Transverse colon (tissue), 4 donors: Measurements from ENCODE around the gene PCDHA1. TPM values are rescaled to one million over a fixed set of nuclear protein-coding genes. Genes with fewer than 3 reads are reported as not detected.
A peak's percentile ranks its signal among the peaks of the same experiment; 100 is the strongest.
"Not testable (repeated sequence)": the region's sequence is repeated elsewhere in the genome, so short reads cannot be mapped to it uniquely, and the experiment has no call there.

Experiments
- DNase-seq: peaks from one replicate; pipeline ENCODE4 v3.0.0-alpha.2; 2019
- H3K27ac ChIP-seq, 4 donors: fragments of 200-600 bp; sonication (generic); 2 replicates each; pipeline ENCODE4 v1.5.1; 2016 to 2018; ENCODE audit warnings: inconsistent platforms in 4 of 4
- H3K27me3 ChIP-seq: fragments of 200-600 bp; sonication (generic); 2 replicates; pipeline ENCODE4 v1.5.1; 2017; ENCODE audit warnings: inconsistent platforms
- H3K36me3 ChIP-seq, 4 donors: fragments of 200-600 bp; sonication (generic); 2 replicates each; pipeline ENCODE4 v1.5.1; 2017 to 2019; ENCODE audit warnings: inconsistent platforms in 4 of 4
- H3K4me1 ChIP-seq, 4 donors: fragments of 200-600 bp; sonication (generic); 2 replicates each; pipeline ENCODE4 v1.5.1; 2017 to 2020; ENCODE audit warnings: inconsistent platforms in 4 of 4
- H3K4me3 ChIP-seq, 4 donors: fragments of 200-600 bp; sonication (generic); 1 replicate in 1 of 4; 2 replicates in 3 of 4; pipeline versions ENCODE4 v1.5.1 to v1.6.1; 2017 to 2019; ENCODE audit warnings: inconsistent platforms in 4 of 4
- H3K9me3 ChIP-seq, 2 donors: fragments of 200-600 bp; sonication (generic); 2 replicates each; pipeline ENCODE4 v1.5.1; 2017 to 2019; ENCODE audit warnings: inconsistent platforms in 2 of 2
- EP300 ChIP-seq: sonication (generic); formaldehyde crosslinking; IDR thresholded peaks from one replicate; pipeline ENCODE4 v1.6.1; 2017; ENCODE audit warnings: antibody characterized with exemption, low read depth
- POLR2A ChIP-seq: fragments of 450-650 bp; IDR thresholded peaks from one replicate; pipeline ENCODE4 v1.6.1; 2016; ENCODE audit warnings: antibody characterized with exemption, mild to moderate bottlenecking, moderate library complexity
- POLR2AphosphoS5 ChIP-seq, 3 donors: sonication (generic); formaldehyde crosslinking; IDR thresholded peaks; one replicate each; pipeline ENCODE4 v1.6.1; 2016; ENCODE audit warnings: antibody characterized with exemption in 3 of 3
- WGBS, 2 donors: methylation state at CpG; one replicate each; pipeline ENCODE4 v1.1.5; 2018; ENCODE audit warnings: low coverage in 1 of 2; 5-methylcytosine and 5-hydroxymethylcytosine counted together
- in situ Hi-C, 4 donors: fragments of 200-750 bp; cut with MboI; loops; one replicate each; pipeline versions ENCODE4 v1.15.0 to v1.15.1; 2017; ENCODE audit warnings: low sequenced_read_pairs in 3 of 4, low pct_ligation_motif_present in 1 of 4, low pct_unique_long_range_greater_than_20kb in 1 of 4
- intact Hi-C: fragments of 100-400 bp; cut with DNase I; formaldehyde crosslinking; loops from one replicate; pipeline ENCODE4 v1.15.1; 2023; ENCODE audit warnings: low total_unique reads
- total RNA-seq, 4 donors: library from RNA; depleted of rRNA; stranded (reverse); fragments of >200 nt; gene quantifications; one replicate each; pipeline ENCODE4 v1.1.0, GENCODE V29; 2016
- TF ChIP-seq, protein P1 (sequence below), 5 experiments: fragments of 200-600 bp in 3 of 5; fragments of 450-650 bp in 2 of 5; sonication (generic) in 3 of 5; IDR thresholded peaks; 1 replicate in 2 of 5; 2 replicates in 3 of 5; pipeline ENCODE4 v1.5.1; 2016 to 2017; ENCODE audit warnings: antibody characterized with exemption in 5 of 5, inconsistent platforms in 3 of 5, mild to moderate bottlenecking in 2 of 5, moderate library complexity in 1 of 5

Gene PCDHA1
- total RNA-seq, 4 donors from 2014 or later: 0.14 TPM; not detected in 3

- H3K4me3 ChIP-seq: no peak overlapping the region
- in situ Hi-C loops: no loop called here
- 58 to 66% methylated on average over 4 to 18 of the region's 18 CpGs for WGBS, 2 donors
Measured at GRCh38 chr5:140828362-140828737, 42.4 kb downstream of the PCDHA1 start.

GRCh38 chr5:140829511-140830501, 43.9 kb downstream of the PCDHA1 start:
- in situ Hi-C loops, intact Hi-C loops, H3K36me3 ChIP-seq, H3K4me3 ChIP-seq, H3K4me1 ChIP-seq, H3K27ac ChIP-seq, DNase-seq: not testable (repeated sequence)
- WGBS, 2 donors: 63 to 78% methylated on average over 1 to 103 of the region's 106 CpGs
- H3K27me3 ChIP-seq: peaks cover 42% of the 10 kb centered on the region
- H3K9me3 ChIP-seq: peaks cover 12 to 46% of the 10 kb centered on the region in 2 donors

More at GRCh38 chr5:140828362-140828737, 42.4 kb downstream of the PCDHA1 start:
- no peak overlapping the region for H3K27ac ChIP-seq
- no peaks in the 10 kb centered on the region for H3K4me1 ChIP-seq
- no peak for DNase-seq
- H3K36me3 ChIP-seq: no peaks in the 10 kb centered on the region
- H3K9me3 ChIP-seq: peaks cover 9 to 38% of the 10 kb centered on the region in 2 donors
- intact Hi-C loops: no loop called here
- TF ChIP-seq EP300: no peak
- TF ChIP-seq, protein P1, sequence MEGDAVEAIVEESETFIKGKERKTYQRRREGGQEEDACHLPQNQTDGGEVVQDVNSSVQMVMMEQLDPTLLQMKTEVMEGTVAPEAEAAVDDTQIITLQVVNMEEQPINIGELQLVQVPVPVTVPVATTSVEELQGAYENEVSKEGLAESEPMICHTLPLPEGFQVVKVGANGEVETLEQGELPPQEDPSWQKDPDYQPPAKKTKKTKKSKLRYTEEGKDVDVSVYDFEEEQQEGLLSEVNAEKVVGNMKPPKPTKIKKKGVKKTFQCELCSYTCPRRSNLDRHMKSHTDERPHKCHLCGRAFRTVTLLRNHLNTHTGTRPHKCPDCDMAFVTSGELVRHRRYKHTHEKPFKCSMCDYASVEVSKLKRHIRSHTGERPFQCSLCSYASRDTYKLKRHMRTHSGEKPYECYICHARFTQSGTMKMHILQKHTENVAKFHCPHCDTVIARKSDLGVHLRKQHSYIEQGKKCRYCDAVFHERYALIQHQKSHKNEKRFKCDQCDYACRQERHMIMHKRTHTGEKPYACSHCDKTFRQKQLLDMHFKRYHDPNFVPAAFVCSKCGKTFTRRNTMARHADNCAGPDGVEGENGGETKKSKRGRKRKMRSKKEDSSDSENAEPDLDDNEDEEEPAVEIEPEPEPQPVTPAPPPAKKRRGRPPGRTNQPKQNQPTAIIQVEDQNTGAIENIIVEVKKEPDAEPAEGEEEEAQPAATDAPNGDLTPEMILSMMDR (IDR thresholded peaks at IDR 0.05): no peak
- no peak for TF ChIP-seq POLR2AphosphoS5 (IDR thresholded peaks at IDR 0.05)
- TF ChIP-seq POLR2A: no peak
- H3K27me3 ChIP-seq: peaks cover 31% of the 10 kb centered on the region

- Histone ChIP-seq H3K36me3 (no peaks in the 10 kb centered on the region), H3K9me3 (peaks cover 17 to 47% of the 10 kb centered on the region in 2 donors), H3K4me3 (peak within 1 kb of the TSS in 1 of 4 donors; percentile 5), H3K27me3 (peaks cover 31% of the 10 kb centered on the region), H3K27ac (no peak within 1 kb of the TSS), H3K4me1 (no peaks in the 10 kb centered on the region)
- 11 to 37% methylated on average over 8 of the region's 8 CpGs for WGBS, 2 donors
- in situ Hi-C loops: no loop called here
- TF ChIP-seq POLR2AphosphoS5 (IDR thresholded peaks at IDR 0.05) (no peak), POLR2A (no peak), EP300 (no peak)
- TF ChIP-seq, protein P1 (IDR thresholded peaks at IDR 0.05): no peak
- DNase-seq: no peak
- intact Hi-C loops: no loop called here
Measured at GRCh38 chr5:140833993-140834392, 48.1 kb downstream of the PCDHA1 start, which contains the start of gene PCDHA7. PCDHA7 (plus strand) TSS chr5:140834269; CDS start chr5:140834384, 115 bp downstream.

DNA sequence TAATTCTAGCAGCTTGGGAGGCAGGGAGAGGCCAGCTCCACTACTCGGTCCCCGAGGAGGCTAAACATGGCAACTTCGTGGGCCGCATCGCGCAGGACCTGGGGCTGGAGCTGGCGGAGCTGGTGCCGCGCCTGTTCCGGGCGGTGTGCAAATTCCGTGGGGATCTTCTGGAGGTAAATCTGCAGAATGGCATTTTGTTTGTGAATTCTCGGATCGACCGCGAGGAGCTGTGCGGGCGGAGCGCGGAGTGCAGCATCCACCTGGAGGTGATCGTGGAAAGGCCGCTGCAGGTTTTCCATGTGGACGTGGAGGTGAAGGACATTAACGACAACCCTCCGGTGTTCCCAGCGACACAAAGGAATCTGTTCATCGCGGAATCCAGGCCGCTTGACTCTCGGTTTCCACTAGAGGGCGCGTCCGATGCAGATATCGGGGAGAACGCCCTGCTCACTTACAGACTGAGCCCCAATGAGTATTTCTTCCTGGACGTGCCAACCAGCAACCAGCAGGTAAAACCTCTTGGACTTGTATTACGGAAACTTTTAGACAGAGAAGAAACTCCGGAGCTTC, 48.6 kb downstream of the PCDHA1 start:
- H3K9me3 ChIP-seq: peaks cover 17 to 43% of the 10 kb centered on the region in 2 donors
- H3K36me3 ChIP-seq, DNase-seq, in situ Hi-C loops, intact Hi-C loops, H3K27ac ChIP-seq, H3K4me1 ChIP-seq: not testable (repeated sequence)
- 71% methylated on average over 29 of the region's 38 CpGs; no CpG with 5 or more reads in 1 of the 2 donors for WGBS, 2 donors
- peak overlapping the region in 1 of 4 donors; percentile 5 for H3K4me3 ChIP-seq
- H3K27me3 ChIP-seq: peaks cover 31% of the 10 kb centered on the region
